MM.1S (cell line): ENCODE measurements around the gene S100A13.

Experiments
- DNase-seq: peaks from one replicate; pipeline ENCODE4 v3.0.0-alpha.2; 2015
- H2AFZ ChIP-seq: fragments of 300-600 bp; sonication (generic); 2 replicates; pipeline ENCODE4 v1.6.0; 2016; ENCODE audit warnings: antibody characterized with exemption, low read length
- H3F3A ChIP-seq: fragments of 300-600 bp; sonication (generic); 2 replicates; pipeline ENCODE4 v1.6.1; 2016; ENCODE audit warnings: mild to moderate bottlenecking, antibody characterized with exemption, low read length, moderate library complexity, mixed read lengths; ENCODE audit not compliant: insufficient read depth
- H3K27ac ChIP-seq: fragments of 300-600 bp; sonication (generic); 2 replicates; pipeline ENCODE4 v1.5.1; 2016; ENCODE audit warnings: mild to moderate bottlenecking, low read length
- H3K27me3 ChIP-seq: fragments of 300-600 bp; sonication (generic); replicated peaks from 2 replicates; pipeline ENCODE4 v1.6.0; 2016; ENCODE audit warnings: low read length; ENCODE audit not compliant: insufficient read depth
- H3K36me3 ChIP-seq: fragments of 300-600 bp; sonication (generic); replicated peaks from 2 replicates; pipeline ENCODE4 v1.6.1; 2016; ENCODE audit warnings: mild to moderate bottlenecking, low read length, mixed read lengths; ENCODE audit not compliant: insufficient read depth
- H3K4me1 ChIP-seq: fragments of 300-600 bp; sonication (generic); 2 replicates; pipeline ENCODE4 v1.6.1; 2016; ENCODE audit warnings: low read length, mixed read lengths
- H3K4me2 ChIP-seq: fragments of 300-600 bp; sonication (generic); 2 replicates; pipeline ENCODE4 v1.6.0; 2016; ENCODE audit warnings: low read depth, low read length
- H3K4me3 ChIP-seq: fragments of 300-600 bp; sonication (generic); 2 replicates; pipeline ENCODE4 v1.5.1; 2016; ENCODE audit warnings: low read length, mixed read lengths
- H3K79me2 ChIP-seq: fragments of 300-600 bp; sonication (generic); 2 replicates; pipeline ENCODE4 v1.6.1; 2016; ENCODE audit warnings: mixed run types, low read length, mixed read lengths
- H3K9ac ChIP-seq: fragments of 300-600 bp; sonication (generic); 2 replicates; pipeline ENCODE4 v1.6.1; 2016; ENCODE audit warnings: low read length, mixed read lengths
- H3K9me2 ChIP-seq: fragments of 300-600 bp; sonication (generic); replicated peaks from 2 replicates; pipeline ENCODE4 v1.6.1; 2016; ENCODE audit warnings: mild to moderate bottlenecking, low read length, mixed read lengths; ENCODE audit not compliant: insufficient read depth
- H3K9me3 ChIP-seq: fragments of 300-600 bp; sonication (generic); replicated peaks from 2 replicates; pipeline ENCODE4 v1.6.1; 2016; ENCODE audit warnings: mild to moderate bottlenecking, low read length, mixed read lengths; ENCODE audit not compliant: insufficient read depth
- H4K20me1 ChIP-seq: fragments of 300-600 bp; sonication (generic); 2 replicates; pipeline ENCODE4 v1.6.1; 2016; ENCODE audit warnings: mild to moderate bottlenecking, low read length, moderate library complexity, mixed read lengths; ENCODE audit not compliant: insufficient read depth
- EZH2 ChIP-seq: fragments of 300-600 bp; sonication (generic); optimal IDR thresholded peaks from 2 replicates; pipeline ENCODE3; 2017; ENCODE audit warnings: low read depth, mild to moderate bottlenecking, antibody characterized with exemption, low read length, mixed read lengths
- EZH2phosphoT487 ChIP-seq: fragments of 300-600 bp; sonication (generic); IDR thresholded peaks from 2 replicates; pipeline ENCODE4 v1.6.1; 2018; ENCODE audit warnings: antibody characterized with exemption, low read length
- TF ChIP-seq, protein P1 (sequence below): fragments of 300-600 bp; sonication (generic); IDR thresholded peaks from 2 replicates; pipeline ENCODE4 v1.5.1; 2016; ENCODE audit warnings: antibody characterized with exemption, low read length, mixed read lengths

The S100A13 gene

GRCh38 chr1:153616917-153617311, 10.4 kb downstream of the S100A13 start:
- TF ChIP-seq EZH2phosphoT487 (no peak), EZH2 (no peak)
- TF ChIP-seq, protein P1, sequence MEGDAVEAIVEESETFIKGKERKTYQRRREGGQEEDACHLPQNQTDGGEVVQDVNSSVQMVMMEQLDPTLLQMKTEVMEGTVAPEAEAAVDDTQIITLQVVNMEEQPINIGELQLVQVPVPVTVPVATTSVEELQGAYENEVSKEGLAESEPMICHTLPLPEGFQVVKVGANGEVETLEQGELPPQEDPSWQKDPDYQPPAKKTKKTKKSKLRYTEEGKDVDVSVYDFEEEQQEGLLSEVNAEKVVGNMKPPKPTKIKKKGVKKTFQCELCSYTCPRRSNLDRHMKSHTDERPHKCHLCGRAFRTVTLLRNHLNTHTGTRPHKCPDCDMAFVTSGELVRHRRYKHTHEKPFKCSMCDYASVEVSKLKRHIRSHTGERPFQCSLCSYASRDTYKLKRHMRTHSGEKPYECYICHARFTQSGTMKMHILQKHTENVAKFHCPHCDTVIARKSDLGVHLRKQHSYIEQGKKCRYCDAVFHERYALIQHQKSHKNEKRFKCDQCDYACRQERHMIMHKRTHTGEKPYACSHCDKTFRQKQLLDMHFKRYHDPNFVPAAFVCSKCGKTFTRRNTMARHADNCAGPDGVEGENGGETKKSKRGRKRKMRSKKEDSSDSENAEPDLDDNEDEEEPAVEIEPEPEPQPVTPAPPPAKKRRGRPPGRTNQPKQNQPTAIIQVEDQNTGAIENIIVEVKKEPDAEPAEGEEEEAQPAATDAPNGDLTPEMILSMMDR = no peak
- H4K20me1 ChIP-seq = no peaks in the 10 kb centered on the region
- no peaks in the 10 kb centered on the region for H3K79me2 ChIP-seq
- DNase-seq = no peak
- H3K36me3 ChIP-seq = no peaks in the 10 kb centered on the region
- H3K9ac ChIP-seq = no peak overlapping the region
- no peaks in the 10 kb centered on the region for H3F3A ChIP-seq
- H3K4me1 ChIP-seq = no peaks in the 10 kb centered on the region; the same call in 1 of the 2 replicates
- H2AFZ ChIP-seq = peak overlapping the region; percentile 31
- H3K9me2 ChIP-seq = no peaks in the 10 kb centered on the region
- H3K4me2 ChIP-seq = no peak overlapping the region
- H3K27ac ChIP-seq = no peak overlapping the region
- H3K9me3 ChIP-seq = no peaks in the 10 kb centered on the region
- no peaks in the 10 kb centered on the region for H3K27me3 ChIP-seq
- H3K4me3 ChIP-seq = no peak overlapping the region

DNA sequence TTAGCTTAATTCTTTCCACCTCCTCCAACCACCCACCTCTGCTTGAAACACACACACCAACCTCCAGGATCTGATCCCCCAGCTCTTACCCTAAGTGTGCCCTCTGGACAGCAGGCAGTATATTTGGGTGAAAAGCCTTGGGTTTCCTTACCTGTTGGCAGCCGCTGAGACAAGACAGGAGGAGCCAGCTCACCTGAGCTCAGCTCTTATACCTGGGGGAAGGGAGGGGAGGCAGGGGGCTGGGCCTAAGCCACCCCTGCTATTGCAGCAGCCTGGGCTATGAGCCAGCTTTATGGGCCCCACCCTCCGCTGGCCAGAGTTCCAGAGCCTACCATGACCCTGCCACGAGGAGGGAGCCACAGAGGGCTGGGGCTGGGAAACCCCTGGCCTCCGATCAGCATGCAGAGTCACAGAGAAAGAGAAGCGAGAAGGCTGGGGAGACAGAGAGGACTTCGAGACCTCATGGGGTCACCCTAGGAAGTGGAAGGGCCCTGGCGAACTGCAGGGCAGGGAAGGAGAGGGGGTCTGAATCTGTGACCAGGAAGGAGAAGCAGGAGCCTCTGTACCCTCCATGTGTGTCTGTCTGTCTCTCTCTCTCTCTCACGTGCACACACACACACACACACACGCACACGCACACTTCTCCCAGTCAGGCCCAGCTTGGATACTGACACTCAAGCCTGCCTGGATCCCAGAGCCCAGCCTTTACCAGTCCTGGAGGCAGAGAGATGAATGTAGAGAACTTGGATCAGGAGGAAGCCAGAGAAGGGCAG, 11.0 kb downstream of the S100A13 start, which contains the start of gene S100A14:
TSS of gene S100A14 (minus strand) at position 182 of the 773 bp plus-strand sequence. CDS start 467 bp downstream, outside the sequence.
- no peaks in the 10 kb centered on the region for H3K9me2 ChIP-seq
- H3F3A ChIP-seq = no peaks in the 10 kb centered on the region
- H3K4me2 ChIP-seq = no peak within 1 kb of the TSS
- no peaks in the 10 kb centered on the region for H3K36me3 ChIP-seq
- H3K27me3 ChIP-seq = no peaks in the 10 kb centered on the region
- no peak within 1 kb of the TSS for H3K9ac ChIP-seq
- H4K20me1 ChIP-seq = no peaks in the 10 kb centered on the region
- H3K79me2 ChIP-seq = no peaks in the 10 kb centered on the region
- no peak within 1 kb of the TSS for H3K27ac ChIP-seq
- no peak within 1 kb of the TSS for H3K4me3 ChIP-seq
- H3K4me1 ChIP-seq = no peaks in the 10 kb centered on the region; the same call in 1 of the 2 replicates
- TF ChIP-seq EZH2phosphoT487 (no peak), EZH2 (no peak)
- TF ChIP-seq, protein P1 = no peak
- H3K9me3 ChIP-seq = no peaks in the 10 kb centered on the region
- H2AFZ ChIP-seq = peak within 1 kb of the TSS; percentile 31
- no peak for DNase-seq

GRCh38 chr1:153615406-153615805, 11.9 kb downstream of the S100A13 start:
- no peaks in the 10 kb centered on the region for H3K9me3 ChIP-seq
- no peak overlapping the region for H3K4me2 ChIP-seq
- H3K27me3 ChIP-seq = no peaks in the 10 kb centered on the region
- no peaks in the 10 kb centered on the region for H3K79me2 ChIP-seq
- DNase-seq = no peak
- no peaks in the 10 kb centered on the region for H4K20me1 ChIP-seq
- H2AFZ ChIP-seq = no peak overlapping the region
- H3K27ac ChIP-seq = no peak overlapping the region
- no peak overlapping the region for H3K4me3 ChIP-seq
- no peaks in the 10 kb centered on the region for H3F3A ChIP-seq
- H3K4me1 ChIP-seq = no peaks in the 10 kb centered on the region; the same call in 1 of the 2 replicates
- TF ChIP-seq, protein P1 = no peak
- TF ChIP-seq EZH2 (no peak), EZH2phosphoT487 (no peak)
- no peaks in the 10 kb centered on the region for H3K9me2 ChIP-seq
- no peaks in the 10 kb centered on the region for H3K36me3 ChIP-seq
- no peak overlapping the region for H3K9ac ChIP-seq
